Stimulated activated CD8-positive, alpha-beta memory T cell treated with anti-CD3 and anti-CD28 coated beads, Interleukin-15, amount 100 ng/mL, for 24 hours (primary cell): ENCODE results near the gene MPZL1.
"Not testable (repeated sequence)": the region's sequence is repeated elsewhere in the genome, so short reads cannot be mapped to it uniquely, and the experiment has no call there.

Experiments
- DNase-seq: peaks from one replicate; pipeline ENCODE4 v3.0.0-alpha.2; 2020; ENCODE audit warnings: low read depth

The MPZL1 gene

DNA sequence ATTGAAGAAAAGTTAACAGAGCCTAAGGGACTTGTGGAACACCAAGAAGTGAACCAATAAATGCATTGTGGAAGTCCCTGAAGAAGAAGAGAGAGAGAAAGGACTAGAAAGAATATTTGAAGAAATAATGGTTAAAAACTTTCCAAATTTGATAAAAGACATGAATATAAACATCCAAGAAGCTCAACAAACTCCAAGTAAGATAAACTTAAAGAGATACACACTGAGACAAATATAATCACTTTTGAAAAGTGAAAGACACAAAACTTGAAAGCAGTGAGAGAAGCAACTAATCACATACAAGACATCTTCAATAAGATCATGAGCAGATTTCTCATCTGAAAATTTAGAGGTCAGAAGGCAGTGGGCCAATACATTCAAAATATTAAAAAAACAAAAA, 91.2 kb downstream of the MPZL1 start:
- DNase-seq: no peak

DNA sequence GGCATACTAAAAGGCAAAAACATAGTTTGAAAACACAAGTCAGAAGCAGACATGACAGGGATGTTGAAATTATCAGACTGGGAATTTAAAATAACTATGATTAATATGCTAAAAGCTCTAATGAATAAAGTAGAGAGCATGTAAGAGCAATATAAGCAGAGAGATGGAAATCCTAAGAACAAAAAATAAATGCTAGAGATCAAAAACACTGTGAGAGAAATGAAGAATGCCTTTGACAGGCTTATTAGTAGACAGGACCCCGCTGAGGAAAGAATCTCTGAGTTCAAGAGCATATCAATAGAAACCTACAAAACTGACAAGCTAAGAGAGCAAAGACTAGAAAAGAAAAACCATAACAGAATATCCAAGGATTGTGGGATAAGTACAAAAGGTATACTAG, 93.9 kb downstream of the MPZL1 start:
- no peak for DNase-seq

DNA sequence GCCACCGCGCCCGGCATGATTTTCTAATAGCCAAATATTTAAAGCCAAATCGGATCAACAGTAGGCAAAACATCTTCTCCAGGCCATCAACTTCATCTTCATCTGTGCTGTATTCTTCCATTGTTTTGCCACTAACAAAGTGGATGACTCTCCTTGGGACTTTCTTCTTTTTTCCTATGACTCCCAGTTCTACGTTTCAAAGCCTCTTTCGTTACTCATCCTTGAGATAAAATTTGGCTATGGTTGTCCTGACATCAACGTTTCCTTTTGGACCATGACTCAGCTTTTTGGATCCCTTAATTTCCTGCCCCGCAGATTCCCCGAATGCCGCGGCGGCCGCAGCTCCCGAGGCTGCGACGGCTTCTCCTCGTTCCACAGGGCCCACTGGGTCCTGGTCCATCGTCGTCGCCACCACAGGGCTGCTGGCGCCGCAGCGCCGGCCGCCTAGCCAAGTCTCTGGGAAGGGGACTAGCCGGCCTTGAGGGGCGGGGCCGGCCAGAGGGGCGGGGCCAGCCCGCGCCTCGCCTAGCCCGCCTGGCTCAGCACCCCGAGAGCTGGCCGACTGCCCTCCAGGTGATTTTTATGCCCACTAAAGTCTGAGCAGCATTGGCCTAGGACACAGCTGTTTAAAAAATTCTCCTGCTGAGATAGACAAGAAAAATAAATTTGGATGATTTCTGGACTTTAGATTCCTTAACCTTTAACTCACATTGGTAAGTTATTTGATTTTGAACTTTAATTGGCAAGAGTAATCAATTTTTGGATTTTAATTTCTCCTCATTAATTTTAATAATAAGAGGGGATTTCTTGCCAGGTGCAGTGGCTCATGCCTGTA, 98.3 kb downstream of the MPZL1 start:
- no peak for DNase-seq

DNA sequence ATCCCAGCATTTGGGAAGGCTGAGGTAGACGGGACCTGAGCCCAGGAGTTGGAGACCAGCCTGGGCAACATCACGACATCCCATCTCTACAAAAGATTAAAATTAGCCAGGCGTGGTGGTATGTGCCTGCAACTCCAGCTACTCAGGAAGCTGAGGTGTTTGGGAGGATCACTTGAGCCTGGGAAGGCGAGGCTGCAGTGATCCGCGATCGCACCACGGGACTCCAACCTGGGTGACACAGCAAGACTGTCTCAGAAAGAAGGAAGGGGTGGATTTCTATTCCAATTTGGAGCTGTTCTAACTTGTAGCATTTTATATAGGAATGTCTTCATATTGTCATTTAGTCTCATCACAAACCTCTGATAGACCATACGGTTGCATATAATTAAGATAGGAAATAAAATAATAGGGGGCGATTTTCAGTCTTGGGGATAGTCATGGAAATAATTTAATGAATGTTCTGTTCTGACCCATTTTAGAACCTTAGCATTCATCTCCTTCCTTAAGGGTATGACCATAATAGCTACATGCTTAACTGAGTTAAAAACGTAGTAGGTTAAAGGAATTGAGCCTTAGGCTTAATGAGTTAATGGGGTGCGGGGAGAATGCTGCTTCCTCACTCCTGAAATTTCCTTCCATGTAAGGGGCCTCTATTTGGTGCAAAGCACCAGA, 99.0 kb downstream of the MPZL1 start:
- no peak for DNase-seq

DNA sequence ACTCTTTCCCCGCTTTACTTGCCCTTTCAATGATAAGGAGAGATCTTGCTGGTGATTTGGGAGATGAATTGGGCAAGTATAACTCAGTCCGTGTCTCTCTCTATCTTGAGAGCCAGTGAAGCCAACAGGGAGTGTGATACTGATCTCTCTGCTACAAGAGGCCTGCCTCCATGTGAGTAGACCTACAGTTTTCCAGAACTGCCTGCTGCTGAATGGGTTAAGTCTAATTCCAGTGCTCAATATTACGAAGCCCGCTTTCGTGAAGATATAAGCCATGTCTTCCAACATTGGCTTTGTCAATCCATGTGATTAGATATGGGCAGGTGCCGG, 99.5 kb downstream of the MPZL1 start:
- DNase-seq: no peak

DNA sequence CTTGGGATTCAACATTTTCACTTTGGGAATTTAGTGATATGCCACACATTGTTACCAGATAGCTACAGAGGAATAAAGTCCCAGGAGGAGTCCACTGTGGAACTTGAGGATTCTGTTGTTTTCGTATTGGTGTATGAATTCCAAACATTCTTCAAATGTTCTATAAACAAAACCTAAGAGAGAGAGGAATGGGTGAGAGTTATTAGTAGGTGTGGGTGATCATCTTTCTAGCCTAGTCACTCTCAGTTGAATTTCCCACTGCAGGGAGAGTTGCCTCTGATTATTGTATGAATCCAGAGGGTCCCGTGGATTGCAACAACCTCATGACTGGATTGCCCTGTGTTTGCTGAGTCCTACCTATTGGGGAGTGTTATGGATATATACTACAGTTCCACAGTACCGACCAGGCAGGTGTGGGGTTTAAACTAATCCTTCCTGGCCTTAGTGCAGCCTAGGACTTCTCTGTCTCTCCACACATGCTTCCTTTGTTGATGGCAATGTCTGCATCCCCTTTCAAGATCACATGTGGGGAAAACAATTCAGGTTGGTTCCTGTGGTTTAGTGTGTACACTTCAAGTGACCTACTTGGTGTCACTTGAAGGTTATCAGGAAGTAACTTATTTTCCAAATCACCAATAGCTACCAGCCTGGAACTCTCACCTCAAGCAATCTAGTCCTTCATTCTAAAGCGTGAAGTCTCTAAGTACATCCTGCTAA, 100.3 kb downstream of the MPZL1 start:
- no peak for DNase-seq

DNA sequence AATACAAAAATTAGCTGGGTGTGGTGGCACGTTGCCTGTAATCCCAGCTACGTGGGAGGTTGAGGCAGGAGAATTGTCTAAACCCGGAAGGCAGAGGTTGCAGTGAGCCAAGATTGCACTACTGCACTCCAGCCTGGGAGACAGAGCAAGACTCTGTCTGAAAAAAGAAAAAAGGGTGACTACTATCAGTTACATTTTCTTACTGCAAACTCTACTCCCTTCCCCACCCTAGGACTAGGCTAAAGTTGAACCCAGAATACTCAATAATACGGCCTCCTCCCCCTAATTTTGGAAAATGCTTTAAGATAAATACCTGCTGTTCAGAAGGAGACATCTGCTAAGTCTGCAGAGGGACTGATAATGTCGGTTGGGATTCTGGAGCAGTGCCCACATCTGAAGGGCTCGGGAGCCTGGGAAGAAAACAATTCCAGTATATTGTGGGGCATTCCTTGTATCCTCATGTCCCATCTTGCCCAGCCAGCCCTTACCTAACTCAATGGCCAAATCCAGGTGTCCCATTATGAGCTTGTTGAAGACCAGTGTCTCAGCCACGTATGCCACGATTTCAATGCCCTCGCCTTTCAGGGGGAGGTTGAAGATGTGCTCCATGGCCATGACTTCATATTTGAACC, 102.5 kb downstream of the MPZL1 start:
- no peak for DNase-seq

DNA sequence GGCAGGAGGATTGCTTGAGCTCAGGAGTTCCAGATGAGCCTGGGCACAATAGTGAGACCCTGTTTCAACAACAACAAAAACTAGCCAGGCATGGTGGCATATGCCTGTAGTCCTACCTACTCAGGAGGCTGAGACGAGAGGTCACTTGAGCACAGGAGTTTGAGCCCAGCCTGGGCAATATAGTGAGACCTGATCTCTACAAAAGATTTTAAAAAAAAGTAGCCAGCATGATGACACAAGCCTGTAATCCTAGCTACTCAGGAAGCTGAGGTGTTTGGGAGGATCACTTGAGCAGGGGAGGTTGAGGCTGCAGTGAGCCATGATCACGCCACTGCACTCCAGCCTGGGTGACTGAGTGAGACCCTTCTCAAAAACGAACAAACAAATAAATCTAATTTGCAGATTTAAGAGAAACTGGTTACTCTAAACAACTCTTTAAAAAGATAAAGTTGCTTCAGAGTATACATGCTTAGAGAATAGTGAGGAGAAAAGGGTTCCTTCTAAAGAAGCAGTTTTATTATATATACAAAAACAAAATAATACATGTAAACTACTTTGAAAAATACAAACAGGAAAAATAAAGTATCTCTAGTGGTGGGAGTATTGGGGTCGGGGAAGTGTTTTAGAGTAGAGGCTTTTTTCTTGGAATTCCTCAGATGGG, 103.8 kb downstream of the MPZL1 start:
- DNase-seq: no peak

DNA sequence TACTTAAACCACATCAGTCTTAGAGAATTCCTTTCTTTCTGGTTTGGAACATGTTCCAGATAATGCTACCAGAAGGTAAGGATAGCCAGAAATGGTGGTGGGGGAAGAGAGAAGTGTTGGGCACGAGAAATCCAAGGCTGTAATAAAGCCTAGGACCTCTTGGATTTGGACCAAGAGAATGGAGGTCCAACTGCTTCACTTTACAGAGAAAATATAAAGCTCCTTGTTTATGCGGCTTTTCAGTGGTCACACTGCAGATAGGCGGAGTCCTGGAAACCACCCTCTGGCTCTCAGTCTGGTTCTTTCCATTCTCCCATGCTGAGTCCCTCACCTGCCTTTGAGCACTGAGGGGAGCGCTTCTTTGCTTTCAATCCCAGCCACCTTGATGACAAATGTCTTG, 104.3 kb downstream of the MPZL1 start:
- DNase-seq: no peak

DNA sequence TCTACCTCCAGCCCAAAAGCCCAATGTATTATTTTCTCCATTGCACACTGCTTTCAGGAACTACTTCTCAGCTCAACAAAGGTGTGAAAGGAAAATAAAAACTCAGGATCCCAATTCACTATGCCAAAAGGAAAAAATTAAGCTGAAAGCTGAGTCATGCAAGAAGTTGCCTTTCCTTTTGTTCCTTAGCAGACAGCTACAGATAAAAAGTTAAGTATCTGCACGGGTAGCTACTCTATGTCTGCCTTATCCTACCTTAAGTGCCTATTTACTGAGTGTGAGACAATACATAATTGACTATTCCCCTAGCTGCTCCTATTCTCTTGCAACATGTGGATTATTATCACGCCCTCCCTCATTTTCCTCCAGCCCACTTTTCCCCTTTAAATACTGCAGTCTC, 108.1 kb downstream of the MPZL1 start:
- no peak for DNase-seq

DNA sequence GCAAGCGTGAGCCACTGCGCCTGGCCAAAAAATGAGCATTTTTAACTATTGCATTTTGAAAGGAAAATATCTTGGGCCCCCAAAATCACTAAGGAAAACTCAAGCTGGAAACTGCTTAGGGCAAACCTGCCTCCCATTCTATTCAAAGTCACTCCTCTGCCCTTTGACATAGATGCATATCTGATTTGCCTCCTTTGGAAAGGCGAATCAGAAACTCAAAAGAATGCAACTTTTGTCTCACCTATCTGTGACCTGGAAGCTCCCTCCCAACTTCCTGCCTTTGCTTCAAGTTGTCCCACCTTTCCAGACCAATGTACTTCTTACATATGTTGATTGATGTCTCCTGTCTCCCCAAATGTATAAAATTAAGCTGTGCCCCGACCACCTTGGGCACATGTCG, 108.9 kb downstream of the MPZL1 start:
- DNase-seq: not testable (repeated sequence)

DNA sequence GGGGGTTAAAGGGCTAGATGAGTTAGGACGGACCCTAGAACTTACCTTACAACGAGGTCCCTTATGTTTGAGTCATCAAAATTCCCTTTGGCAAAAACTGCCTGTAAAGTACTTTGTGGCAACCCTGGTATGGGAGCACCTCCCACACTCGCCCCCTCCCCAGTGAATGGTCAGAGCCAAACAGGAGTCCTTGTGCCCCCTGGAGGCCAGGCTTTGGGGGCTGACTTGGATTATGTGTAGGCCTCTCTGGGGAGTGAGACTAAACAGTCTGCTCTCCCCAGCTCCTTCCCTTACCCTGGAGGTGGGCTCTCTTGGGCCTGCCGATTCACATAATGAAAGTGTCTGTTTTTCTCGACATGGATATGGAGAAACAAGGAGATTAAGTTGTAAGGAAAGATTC, 110.9 kb downstream of the MPZL1 start:
- no peak for DNase-seq

DNA sequence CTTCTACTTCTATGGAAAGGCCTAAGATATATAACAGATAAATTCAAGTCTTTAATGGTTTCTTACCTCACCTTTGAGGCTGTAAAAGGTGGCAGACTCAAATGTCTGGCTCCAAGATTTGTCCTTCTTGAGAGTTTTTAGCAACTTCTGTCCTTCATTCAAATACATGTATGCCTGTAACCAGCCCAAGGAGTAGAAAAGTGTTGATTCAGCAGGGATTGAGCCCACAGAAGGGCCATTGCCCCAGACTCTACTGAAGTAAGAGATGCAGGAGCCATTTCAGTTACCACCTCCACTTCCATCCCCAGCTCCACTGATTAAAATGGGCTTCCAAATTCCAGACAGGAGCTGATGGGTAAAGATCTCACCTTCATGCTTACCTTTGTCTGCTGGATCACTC, 112.1 kb downstream of the MPZL1 start:
- DNase-seq: no peak

DNA sequence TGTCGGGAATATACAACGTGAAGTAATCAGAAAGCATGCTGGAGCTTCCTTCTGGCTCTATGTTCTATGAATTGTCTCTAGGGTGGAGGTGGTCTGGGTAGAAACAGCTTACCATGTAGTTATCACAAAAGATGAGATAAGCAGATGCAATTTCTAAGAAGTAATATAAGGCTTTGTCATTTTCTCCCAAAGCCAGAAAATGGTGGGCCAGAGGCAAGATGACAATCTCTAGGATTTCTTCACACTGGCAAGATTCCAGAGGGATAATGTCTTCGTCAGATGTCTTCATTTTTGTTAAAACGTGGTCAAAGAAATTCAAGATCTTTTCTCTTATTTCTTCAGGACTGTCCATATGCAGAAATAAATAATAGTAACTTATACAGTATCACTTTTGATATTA, 114.4 kb downstream of the MPZL1 start:
- no peak for DNase-seq

DNA sequence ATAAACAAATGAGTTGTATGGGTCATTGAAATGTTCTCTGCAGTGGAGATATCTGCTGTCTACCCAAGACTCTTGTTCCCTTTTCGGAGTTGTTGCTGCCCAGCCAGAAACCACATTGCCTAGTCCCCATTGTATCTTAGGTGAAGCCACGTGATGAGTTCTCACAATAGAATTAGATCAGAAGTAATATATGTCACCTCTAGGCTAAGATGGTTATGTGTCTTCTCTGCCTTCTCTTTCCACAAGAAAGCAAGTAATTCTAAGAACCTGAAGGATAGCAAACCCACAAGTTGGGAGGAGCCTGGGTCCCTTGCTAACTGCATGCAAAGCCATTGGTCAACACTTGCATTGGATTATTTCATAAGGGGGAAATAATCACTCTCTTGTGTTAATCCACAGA, 115.5 kb downstream of the MPZL1 start:
- DNase-seq: no peak

DNA sequence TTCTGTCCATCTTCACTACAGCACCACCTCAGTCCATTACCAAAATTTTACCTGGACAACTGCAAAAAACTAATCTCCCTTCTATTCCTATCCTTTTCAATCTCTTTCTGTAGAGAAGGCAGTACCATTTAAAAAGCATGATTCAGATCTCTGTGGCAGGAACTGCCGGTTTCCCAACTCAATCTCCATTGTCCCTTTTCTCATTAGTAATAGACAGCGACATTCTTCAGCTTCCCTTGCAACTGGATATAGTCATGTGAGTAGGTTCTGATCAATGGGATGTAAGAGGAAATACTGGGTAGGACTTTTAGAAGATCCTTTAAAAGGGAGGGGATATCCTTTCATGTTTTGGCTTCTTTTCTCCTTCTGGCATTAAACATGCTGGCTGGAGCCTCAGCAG, 117.2 kb downstream of the MPZL1 start:
- DNase-seq: no peak
